GM12874 (cell line): Measurements from ENCODE around the gene INTS11.

Experiments
- CTCF ChIP-seq: IDR thresholded peaks from 2 replicates; pipeline ENCODE4 v1.5.1; 2011; ENCODE audit warnings: low read depth, mild to moderate bottlenecking, control low read depth, low read length, moderate library complexity; ENCODE audit not compliant: insufficient read depth

The INTS11 gene

GRCh38 chr1:1355416-1355815 is 31.0 kb upstream of the INTS11 start:
- no peak for TF ChIP-seq CTCF

GRCh38 chr1:1354271-1355247 is 30.1 kb upstream of the INTS11 start:
- no peak for TF ChIP-seq CTCF

- TF ChIP-seq CTCF, result no peak
These were observed 29.1 kb upstream of the INTS11 start for GRCh38 chr1:1353389-1354151.

- TF ChIP-seq CTCF, result no peak
These were observed 28.4 kb upstream of the INTS11 start for GRCh38 chr1:1352786-1353388.

GRCh38 chr1:1351511-1352427 is 27.3 kb upstream of the INTS11 start:
- no peak for TF ChIP-seq CTCF

- peak; percentile 66 for TF ChIP-seq CTCF
These were observed 25.0 kb upstream of the INTS11 start, which contains the start of gene DVL1 for GRCh38 chr1:1349256-1350012. DVL1 (minus strand) TSS chr1:1349418; CDS start chr1:1349065, 353 bp downstream.
